ENCODE measurements around the gene GNAQ. TPM values are rescaled to one million over a fixed set of nuclear protein-coding genes. Genes with fewer than 3 reads are reported as not detected.
"Not testable (repeated sequence)": the region's sequence is repeated elsewhere in the genome, so short reads cannot be mapped to it uniquely, and the experiment has no call there.

GNAQ gene
- polyA plus RNA-seq, 1 of the 3 experiments (the other 2 are of a cell fraction), result 20.9 TPM

DNA sequence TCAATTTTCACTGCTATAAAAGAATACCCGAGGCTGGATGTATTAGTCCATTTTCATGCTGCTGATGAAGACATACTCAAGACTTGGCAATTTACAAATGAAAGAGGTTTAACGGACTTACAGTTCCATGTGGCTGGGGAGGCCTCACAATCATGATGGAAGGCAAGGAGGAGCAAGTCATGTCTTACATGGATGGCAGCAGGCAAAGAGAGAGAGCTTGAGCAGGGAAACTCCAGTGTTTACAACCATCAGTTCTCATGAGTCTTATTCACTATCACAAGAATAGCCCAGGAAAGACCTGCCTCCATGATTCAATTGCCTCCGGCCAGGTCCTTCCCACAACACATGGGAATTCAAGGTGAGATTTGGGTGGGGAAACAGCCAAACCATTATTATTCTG is 170.7 kb downstream of the GNAQ start:
- Histone ChIP-seq H3F3A (replicated peaks; ENCODE audit: insufficient read depth) (peaks cover 18% of the 10 kb centered on the region), H3K79me2 (ENCODE audit: insufficient read depth) (peaks cover 44% of the 10 kb centered on the region), H3K4me1 (ENCODE audit: control insufficient read depth in 1 of 2, insufficient read depth in 2 of 2, low read depth in 1 of 2, low read length in 1 of 2) (peaks cover 0 to 11% of the 10 kb centered on the region in 2 experiments; a peak in 3 of 4 replicates), H3K36me3 (replicated peaks in 1 of 2; ENCODE audit: control insufficient read depth in 1 of 2, insufficient read depth in 2 of 2, low read length in 1 of 2) (peaks cover 0 to 12% of the 10 kb centered on the region in 2 experiments)
- H3K9me3 ChIP-seq; H4K20me1 ChIP-seq (ENCODE audit: insufficient read depth); H3K27ac ChIP-seq (ENCODE audit: low read depth in 2 of 2, low read length in 1 of 2); DNase-seq; H2AFZ ChIP-seq (ENCODE audit: low read depth); H3K9me2 ChIP-seq; H3K4me3 ChIP-seq (ENCODE audit: low read depth in 2 of 2, low read length in 1 of 2); H3K4me2 ChIP-seq; H3K27me3 ChIP-seq (ENCODE audit: insufficient read depth); H3K9ac ChIP-seq: not testable (repeated sequence)
- ChIA-PET POLR2A (interaction anchor here (1.2 kb wide), 1 partner anchor 14 kb away, joined by 3 read pairs; no protein-coding TSS in a partner anchor), CTCF (interaction anchor here (0.8 kb wide), 1 partner anchor 38 kb away, joined by 3 read pairs; no protein-coding TSS in a partner anchor)
- 93% methylated on average over 3 of the region's 3 CpGs for WGBS (ENCODE audit: low lambda C conversion rate)

DNA sequence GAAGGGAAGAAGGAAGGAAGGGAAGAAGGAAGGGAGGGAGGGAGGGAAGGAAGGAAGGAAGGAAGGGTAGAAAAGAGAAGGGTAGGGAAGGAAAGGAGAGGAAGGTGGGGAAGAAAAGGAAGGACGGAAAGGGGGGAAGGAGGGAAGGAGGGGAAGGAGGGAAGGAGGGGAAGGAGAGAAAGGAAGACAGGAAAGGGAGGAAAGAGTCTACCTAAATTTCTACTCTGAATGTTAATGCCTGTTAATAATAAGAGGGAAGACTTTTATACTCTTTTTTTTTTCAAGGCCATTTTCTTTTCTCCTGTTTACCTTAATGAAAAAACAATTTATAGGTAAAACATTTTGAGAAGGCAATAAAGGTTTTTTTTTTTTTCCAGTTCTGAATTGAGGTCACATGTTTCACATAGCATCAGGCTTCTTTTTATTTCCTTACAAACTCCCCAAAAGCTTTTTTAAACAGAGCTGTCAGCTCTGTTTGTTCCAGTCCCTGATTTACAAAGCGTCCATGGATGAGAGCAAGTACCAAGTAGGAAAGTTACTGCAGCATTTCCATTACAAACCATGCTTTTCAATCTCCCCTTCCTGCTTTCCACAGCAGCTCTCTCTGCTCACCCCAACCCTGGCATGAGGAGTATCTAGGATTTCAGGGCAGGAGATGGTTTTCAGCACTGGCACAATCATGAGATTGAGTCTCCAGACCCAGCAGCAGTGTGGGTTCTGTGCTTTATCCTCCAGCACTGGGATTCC is 173.9 kb downstream of the GNAQ start:
- H3K9me2 ChIP-seq, result no peaks in the 10 kb centered on the region
- peak overlapping the region in 1 of 2 experiments; percentile 49; a peak in 1 of 4 replicates for H3K27ac ChIP-seq (ENCODE audit: low read depth in 2 of 2, low read length in 1 of 2)
- ChIA-PET POLR2A (no interaction called here), CTCF (no interaction called here)
- no peak for TF ChIP-seq RCOR1 (IDR thresholded peaks at IDR 0.05; ENCODE audit: low read length)
- H2AFZ ChIP-seq (ENCODE audit: low read depth), result no peak overlapping the region
- peaks cover 2 to 13% of the 10 kb centered on the region in 2 experiments; a peak in 3 of 4 replicates for H3K4me1 ChIP-seq (ENCODE audit: control insufficient read depth in 1 of 2, insufficient read depth in 2 of 2, low read depth in 1 of 2, low read length in 1 of 2)
- 93% methylated on average over 2 of the region's 2 CpGs for WGBS (ENCODE audit: low lambda C conversion rate)
- H4K20me1 ChIP-seq (ENCODE audit: insufficient read depth), result no peaks in the 10 kb centered on the region; the same call in 1 of the 2 replicates
- no peak overlapping the region for H3K4me2 ChIP-seq
- DNase-seq, result no peak
- H3K9me3 ChIP-seq, result no peaks in the 10 kb centered on the region
- H3K36me3 ChIP-seq (replicated peaks in 1 of 2; ENCODE audit: control insufficient read depth in 1 of 2, insufficient read depth in 2 of 2, low read length in 1 of 2), result peaks cover 0 to 5% of the 10 kb centered on the region in 2 experiments
- no peak overlapping the region for H3K4me3 ChIP-seq (ENCODE audit: low read depth in 2 of 2, low read length in 1 of 2)
- peaks cover 19% of the 10 kb centered on the region for H3F3A ChIP-seq (replicated peaks; ENCODE audit: insufficient read depth)
- H3K79me2 ChIP-seq (ENCODE audit: insufficient read depth), result peaks cover 62% of the 10 kb centered on the region
- H3K27me3 ChIP-seq (ENCODE audit: insufficient read depth), result no peaks in the 10 kb centered on the region
- no peak overlapping the region for H3K9ac ChIP-seq

DNA sequence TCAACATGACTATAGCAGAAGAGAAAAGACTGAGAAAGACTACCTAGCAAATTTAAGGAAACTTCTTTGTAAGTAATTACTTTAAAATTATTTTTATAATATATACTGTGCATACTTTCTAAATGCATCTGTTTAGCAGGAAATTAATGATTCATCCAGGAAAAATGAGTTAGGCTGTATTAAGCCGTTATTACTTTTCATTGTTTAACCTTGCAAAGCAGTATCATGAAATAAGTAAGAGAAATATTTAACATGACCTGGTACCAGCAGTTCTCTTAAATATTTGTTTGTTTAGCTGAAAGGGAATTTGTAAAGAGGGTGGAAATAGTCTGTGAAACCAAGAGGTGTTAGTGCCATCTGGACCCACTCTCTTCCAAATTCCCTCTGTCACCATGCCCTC is 175.0 kb downstream of the GNAQ start:
- Histone ChIP-seq H2AFZ (ENCODE audit: low read depth) (no peak overlapping the region), H3K9ac (no peak overlapping the region), H3F3A (replicated peaks; ENCODE audit: insufficient read depth) (peaks cover 19% of the 10 kb centered on the region), H3K9me2 (no peaks in the 10 kb centered on the region), H3K9me3 (no peaks in the 10 kb centered on the region), H4K20me1 (ENCODE audit: insufficient read depth) (no peaks in the 10 kb centered on the region; the same call in 1 of the 2 replicates), H3K79me2 (ENCODE audit: insufficient read depth) (peaks cover 63% of the 10 kb centered on the region), H3K4me2 (peak overlapping the region; percentile 42; the same call in 1 of the 2 replicates), H3K4me3 (ENCODE audit: low read depth in 2 of 2, low read length in 1 of 2) (peak overlapping the region in 1 of 2 experiments; percentile 14; a peak in 1 of 4 replicates), H3K36me3 (replicated peaks in 1 of 2; ENCODE audit: control insufficient read depth in 1 of 2, insufficient read depth in 2 of 2, low read length in 1 of 2) (peaks cover 0 to 5% of the 10 kb centered on the region in 2 experiments), H3K27me3 (ENCODE audit: insufficient read depth) (no peaks in the 10 kb centered on the region), H3K4me1 (ENCODE audit: control insufficient read depth in 1 of 2, insufficient read depth in 2 of 2, low read depth in 1 of 2, low read length in 1 of 2) (peaks cover 12 to 13% of the 10 kb centered on the region in 2 experiments; a peak in 3 of 4 replicates), H3K27ac (ENCODE audit: low read depth in 2 of 2, low read length in 1 of 2) (peak overlapping the region; percentile 47 to 49; a peak in 3 of 4 replicates)
- no peak for DNase-seq
- no peak for TF ChIP-seq ELF1 (IDR thresholded peaks at IDR 0.05)
- TF ChIP-seq JUND (IDR thresholded peaks at IDR 0.05), result peak; percentile 25; the same call in 1 of the 2 replicates
- TF ChIP-seq TAF1 (IDR thresholded peaks at IDR 0.05; ENCODE audit: borderline replicate concordance, low read depth, low read length), result no peak
- peak; percentile 37; the same call in 1 of the 2 replicates for TF ChIP-seq TCF12 (IDR thresholded peaks at IDR 0.05)
- TF ChIP-seq TEAD4 (IDR thresholded peaks at IDR 0.05; ENCODE audit: borderline replicate concordance, insufficient read depth), result no peak
- TF ChIP-seq RFX5 (IDR thresholded peaks at IDR 0.05; ENCODE audit: low read length), result no peak
- peak; percentile 45; the same call in 1 of the 2 replicates for TF ChIP-seq FOSL2 (IDR thresholded peaks at IDR 0.05; ENCODE audit: borderline replicate concordance, low read depth)
- POLR2A ChIA-PET, result no interaction called here
- 7% methylated on average over 1 of the region's 1 CpG for WGBS (ENCODE audit: low lambda C conversion rate)
- CTCF ChIA-PET, result no interaction called here

Measured in SK-N-SH (cell line).